ENCODE results near the gene PHYKPL. TPM values are rescaled to one million over a fixed set of nuclear protein-coding genes. Genes with fewer than 3 reads are reported as not detected.
A peak's percentile ranks its signal among the peaks of the same experiment; 100 is the strongest.

The PHYKPL gene
- total and polyA plus RNA-seq, 2 of the 13 experiments (the other 11 are each of a cell fraction or from before 2014, with no cell fraction given): 18.0 to 78.6 TPM

DNA sequence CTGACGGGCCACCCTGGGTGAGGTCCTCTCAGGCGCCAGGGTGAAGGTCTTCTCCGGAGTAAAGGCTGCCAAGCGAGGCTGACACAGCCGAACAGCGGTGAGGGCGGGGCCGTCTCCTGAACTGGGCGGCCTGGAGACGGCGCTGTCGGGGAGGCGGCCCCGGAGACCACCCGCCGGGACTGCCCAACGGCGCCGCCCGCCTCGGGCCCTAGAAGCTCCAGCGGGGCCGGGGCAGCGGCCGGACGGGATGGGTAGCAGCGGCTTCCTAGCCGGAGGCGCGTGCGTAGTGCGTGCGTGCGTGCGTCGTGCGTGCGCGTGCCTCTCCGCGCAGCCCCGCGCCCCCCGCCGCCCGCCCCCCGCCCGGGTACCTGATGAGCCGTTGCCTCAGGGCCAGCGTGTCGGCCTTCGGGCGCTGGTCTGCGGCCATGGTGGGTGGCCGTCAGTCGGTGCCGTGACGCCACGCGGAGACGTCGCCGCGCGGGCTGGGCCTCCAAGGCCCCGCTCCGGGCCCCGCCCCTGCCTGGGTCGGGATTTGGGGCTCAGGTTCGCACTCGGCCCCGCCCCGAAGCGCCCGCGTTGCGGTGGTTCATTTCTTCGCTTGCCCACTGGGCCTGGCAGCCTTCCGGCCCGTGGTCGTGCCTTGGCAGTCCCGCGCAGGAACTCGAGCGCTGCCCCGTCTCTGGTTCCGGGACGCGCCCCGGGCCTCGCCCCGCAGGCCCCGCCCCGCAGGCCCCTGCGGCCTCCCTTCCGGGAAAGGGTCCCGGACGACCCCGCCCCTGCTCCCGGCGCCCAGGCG lies at the start of gene PHYKPL (continued):
- TF ChIP-seq ZNF256 (CRISPR knock-in tag; conservative IDR thresholded peaks at IDR 0.05) (no peak), MYNN (CRISPR knock-in tag; IDR thresholded peaks at IDR 0.05; ENCODE audit: low read depth) (no peak), ZBTB38 (CRISPR knock-in tag; IDR thresholded peaks at IDR 0.05) (no peak), MED8 (CRISPR knock-in tag; IDR thresholded peaks at IDR 0.05; ENCODE audit: insufficient replicate concordance) (peak; percentile 65), TAF15 (IDR thresholded peaks at IDR 0.05; ENCODE audit: low read depth, low read length, poor library complexity, severe bottlenecking) (no peak), ZNF33B (CRISPR knock-in tag; IDR thresholded peaks at IDR 0.05) (no peak), ZNF558 (CRISPR knock-in tag; IDR thresholded peaks at IDR 0.05; ENCODE audit: borderline replicate concordance) (peak; percentile 79; the same call in 1 of the 2 replicates), KDM3A (CRISPR knock-in tag; IDR thresholded peaks at IDR 0.05; ENCODE audit: low read depth) (no peak), SCMH1 (CRISPR knock-in tag; IDR thresholded peaks at IDR 0.05; ENCODE audit: borderline replicate concordance) (no peak), FOSL1 (CRISPR knock-in tag; IDR thresholded peaks at IDR 0.05; ENCODE audit: borderline replicate concordance) (0 out of 2 replicates have a peak, but pooled peaks have one; percentile 26), ZNF124 (CRISPR knock-in tag; IDR thresholded peaks at IDR 0.05) (no peak), ZNF510 (CRISPR knock-in tag; IDR thresholded peaks at IDR 0.05; ENCODE audit: low read depth) (no peak; the same call in 1 of the 2 replicates), AHR (CRISPR knock-in tag; IDR thresholded peaks at IDR 0.05) (0 out of 2 replicates have a peak, but pooled peaks have one; percentile 52), ZNF326 (CRISPR knock-in tag; IDR thresholded peaks at IDR 0.05; ENCODE audit: borderline replicate concordance) (no peak), DMAP1 (CRISPR knock-in tag; IDR thresholded peaks at IDR 0.05) (peak; percentile 42; the same call in 1 of the 2 replicates)
- TF ChIP-seq, protein P1, sequence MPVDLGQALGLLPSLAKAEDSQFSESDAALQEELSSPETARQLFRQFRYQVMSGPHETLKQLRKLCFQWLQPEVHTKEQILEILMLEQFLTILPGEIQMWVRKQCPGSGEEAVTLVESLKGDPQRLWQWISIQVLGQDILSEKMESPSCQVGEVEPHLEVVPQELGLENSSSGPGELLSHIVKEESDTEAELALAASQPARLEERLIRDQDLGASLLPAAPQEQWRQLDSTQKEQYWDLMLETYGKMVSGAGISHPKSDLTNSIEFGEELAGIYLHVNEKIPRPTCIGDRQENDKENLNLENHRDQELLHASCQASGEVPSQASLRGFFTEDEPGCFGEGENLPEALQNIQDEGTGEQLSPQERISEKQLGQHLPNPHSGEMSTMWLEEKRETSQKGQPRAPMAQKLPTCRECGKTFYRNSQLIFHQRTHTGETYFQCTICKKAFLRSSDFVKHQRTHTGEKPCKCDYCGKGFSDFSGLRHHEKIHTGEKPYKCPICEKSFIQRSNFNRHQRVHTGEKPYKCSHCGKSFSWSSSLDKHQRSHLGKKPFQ (CRISPR knock-in tag; IDR thresholded peaks at IDR 0.05; ENCODE audit: insufficient replicate concordance): peak; percentile 57
- TF ChIP-seq, protein P2, sequence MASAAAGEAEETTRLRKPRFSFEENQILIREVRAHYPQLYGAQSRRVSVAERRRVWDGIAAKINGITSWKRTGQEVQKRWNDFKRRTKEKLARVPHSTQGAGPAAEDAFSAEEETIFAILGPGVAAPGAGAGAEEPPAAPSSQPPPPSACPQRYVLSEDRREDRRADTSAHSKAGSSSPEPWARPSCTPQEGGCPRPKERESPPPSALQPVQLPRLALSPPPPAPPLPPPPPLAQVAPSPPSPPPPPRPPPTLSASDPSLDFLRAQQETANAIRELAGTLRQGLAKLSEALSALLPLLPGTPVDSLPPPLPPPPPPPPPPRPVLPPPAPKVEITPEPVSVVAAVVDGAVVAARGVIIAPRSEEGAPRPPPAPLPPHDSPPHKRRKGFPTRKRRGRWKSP (CRISPR knock-in tag; IDR thresholded peaks at IDR 0.05): no peak
- TF ChIP-seq, protein P3, sequence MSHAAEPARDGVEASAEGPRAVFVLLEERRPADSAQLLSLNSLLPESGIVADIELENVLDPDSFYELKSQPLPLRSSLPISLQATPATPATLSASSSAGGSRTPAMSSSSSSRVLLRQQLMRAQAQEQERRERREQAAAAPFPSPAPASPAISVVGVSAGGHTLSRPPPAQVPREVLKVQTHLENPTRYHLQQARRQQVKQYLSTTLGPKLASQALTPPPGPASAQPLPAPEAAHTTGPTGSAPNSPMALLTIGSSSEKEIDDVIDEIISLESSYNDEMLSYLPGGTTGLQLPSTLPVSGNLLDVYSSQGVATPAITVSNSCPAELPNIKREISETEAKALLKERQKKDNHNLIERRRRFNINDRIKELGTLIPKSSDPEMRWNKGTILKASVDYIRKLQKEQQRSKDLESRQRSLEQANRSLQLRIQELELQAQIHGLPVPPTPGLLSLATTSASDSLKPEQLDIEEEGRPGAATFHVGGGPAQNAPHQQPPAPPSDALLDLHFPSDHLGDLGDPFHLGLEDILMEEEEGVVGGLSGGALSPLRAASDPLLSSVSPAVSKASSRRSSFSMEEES (CRISPR knock-in tag; IDR thresholded peaks at IDR 0.05): 0 out of 2 replicates have a peak, but pooled peaks have one; percentile 30
- TF ChIP-seq, protein P4, sequence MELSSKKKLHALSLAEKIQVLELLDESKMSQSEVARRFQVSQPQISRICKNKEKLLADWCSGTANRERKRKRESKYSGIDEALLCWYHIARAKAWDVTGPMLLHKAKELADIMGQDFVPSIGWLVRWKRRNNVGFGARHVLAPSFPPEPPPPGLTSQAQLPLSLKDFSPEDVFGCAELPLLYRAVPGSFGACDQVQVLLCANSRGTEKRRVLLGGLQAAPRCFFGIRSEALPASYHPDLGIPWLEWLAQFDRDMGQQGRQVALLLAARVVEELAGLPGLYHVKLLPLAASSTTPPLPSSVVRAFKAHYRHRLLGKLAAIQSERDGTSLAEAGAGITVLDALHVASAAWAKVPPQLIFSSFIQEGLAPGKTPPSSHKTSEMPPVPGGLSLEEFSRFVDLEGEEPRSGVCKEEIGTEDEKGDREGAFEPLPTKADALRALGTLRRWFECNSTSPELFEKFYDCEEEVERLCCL (CRISPR knock-in tag; IDR thresholded peaks at IDR 0.05; ENCODE audit: borderline replicate concordance): no peak
- TF ChIP-seq, protein P5, sequence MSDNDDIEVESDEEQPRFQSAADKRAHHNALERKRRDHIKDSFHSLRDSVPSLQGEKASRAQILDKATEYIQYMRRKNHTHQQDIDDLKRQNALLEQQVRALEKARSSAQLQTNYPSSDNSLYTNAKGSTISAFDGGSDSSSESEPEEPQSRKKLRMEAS (IDR thresholded peaks at IDR 0.05): peak; percentile 72
